Neural cell (in vitro differentiated cells): ENCODE data around the gene KCNH6. TPM values are rescaled to one million over a fixed set of nuclear protein-coding genes. Genes with fewer than 3 reads are reported as not detected.

Source experiments
- H2AFZ ChIP-seq: fragments of 200-600, 300-800 bp; sonication (generic), shearing (Covaris generic); 2 replicates; pipeline ENCODE4 v1.6.0; 2014; ENCODE audit warnings: low read depth, mild to moderate bottlenecking, antibody characterized with exemption, low read length, moderate library complexity
- H3F3A ChIP-seq: fragments of 200-600 bp; shearing (Covaris generic); 2 replicates; pipeline ENCODE4 v1.6.1; 2016; ENCODE audit warnings: mild to moderate bottlenecking, moderate library complexity, mixed read lengths, antibody characterized with exemption, low read length; ENCODE audit not compliant: insufficient read depth, poor library complexity, severe bottlenecking
- H3K27ac ChIP-seq: fragments of 200-600, 300-800 bp; sonication (generic), shearing (Covaris generic); 2 replicates; pipeline ENCODE4 v1.5.1; 2014; ENCODE audit warnings: mild to moderate bottlenecking, low read length, moderate library complexity
- H3K27me3 ChIP-seq: fragments of 300-800, 200-600 bp; sonication (generic), shearing (Covaris generic); 2 replicates; pipeline ENCODE4 v1.6.0; 2014; ENCODE audit warnings: mild to moderate bottlenecking, low read depth, low read length, moderate library complexity; ENCODE audit not compliant: insufficient read depth
- H3K36me3 ChIP-seq: fragments of 300-800, 200-600 bp; sonication (generic), shearing (Covaris generic); 2 replicates; pipeline ENCODE4 v1.5.1; 2014; ENCODE audit warnings: mild to moderate bottlenecking, antibody characterized with exemption, low read length, moderate library complexity; ENCODE audit not compliant: insufficient read depth
- H3K4me2 ChIP-seq: fragments of 300-800, 200-600 bp; sonication (generic), shearing (Covaris generic); 2 replicates; pipeline ENCODE4 v1.6.0; 2014; ENCODE audit warnings: mild to moderate bottlenecking, low read length
- H3K4me3 ChIP-seq: fragments of 300-800, 200-600 bp; sonication (generic), shearing (Covaris generic); 2 replicates; pipeline ENCODE4 v1.5.1; 2014; ENCODE audit warnings: mild to moderate bottlenecking, low read length, moderate library complexity
- H3K79me2 ChIP-seq: fragments of 200-600 bp; shearing (Covaris generic); replicated peaks from 2 replicates; pipeline ENCODE4 v1.6.0; 2014; ENCODE audit warnings: mild to moderate bottlenecking, low read length, moderate library complexity; ENCODE audit not compliant: insufficient read depth
- H3K9ac ChIP-seq: fragments of 300-800, 200-600 bp; sonication (generic), shearing (Covaris generic); 2 replicates; pipeline ENCODE4 v1.6.1; 2016; ENCODE audit warnings: mild to moderate bottlenecking, low read length, mixed read lengths
- H3K9me2 ChIP-seq: fragments of 200-600 bp; shearing (Covaris generic); 2 replicates; pipeline ENCODE4 v1.6.1; 2016; ENCODE audit warnings: mild to moderate bottlenecking, low read length, mixed read lengths; ENCODE audit not compliant: insufficient read depth
- H3K9me3 ChIP-seq: fragments of 200-600, 300-800 bp; sonication (generic), shearing (Covaris generic); 2 replicates; pipeline ENCODE4 v1.6.1; 2016; ENCODE audit warnings: mild to moderate bottlenecking, mixed run types, low read length, moderate library complexity, mixed read lengths
- H4K20me1 ChIP-seq: fragments of 200-600 bp; shearing (Covaris generic); 2 replicates; pipeline ENCODE4 v1.6.1; 2016; ENCODE audit warnings: mild to moderate bottlenecking, mixed run types; ENCODE audit not compliant: insufficient read depth
- EP300 ChIP-seq: fragments of 450-650 bp; conservative IDR thresholded peaks from 2 replicates; pipeline ENCODE4 v1.6.1; 2014; ENCODE audit warnings: antibody characterized with exemption, mild to moderate bottlenecking, moderate library complexity; ENCODE audit not compliant: poor library complexity, severe bottlenecking
- EZH2 ChIP-seq: fragments of 200-600, 300-800 bp; shearing (Covaris generic), sonication (generic); IDR thresholded peaks from 2 replicates; pipeline ENCODE4 v1.6.1; 2014; ENCODE audit warnings: antibody characterized with exemption, low read length, borderline replicate concordance, mild to moderate bottlenecking; ENCODE audit not compliant: insufficient read depth, poor library complexity, severe bottlenecking
- MXI1 ChIP-seq: fragments of 450-650 bp; conservative IDR thresholded peaks from 2 replicates; pipeline ENCODE4 v1.6.1; 2014; ENCODE audit warnings: antibody characterized with exemption, mild to moderate bottlenecking; ENCODE audit not compliant: poor library complexity, severe bottlenecking
- POLR2AphosphoS5 ChIP-seq: IDR thresholded peaks from 2 replicates; pipeline ENCODE4 v1.6.1; 2012
- RAD21 ChIP-seq: fragments of 450-650 bp; conservative IDR thresholded peaks from 2 replicates; pipeline ENCODE4 v1.6.1; 2014; ENCODE audit warnings: antibody characterized with exemption, mild to moderate bottlenecking, moderate library complexity
- REST ChIP-seq: IDR thresholded peaks from 2 replicates; pipeline ENCODE4 v1.6.1; 2012; ENCODE audit warnings: borderline replicate concordance
- SMC3 ChIP-seq: fragments of 450-650 bp; conservative IDR thresholded peaks from 2 replicates; pipeline ENCODE4 v1.6.1; 2014; ENCODE audit warnings: antibody characterized with exemption, mild to moderate bottlenecking, moderate library complexity; ENCODE audit not compliant: poor library complexity
- TAF1 ChIP-seq: IDR thresholded peaks from 2 replicates; pipeline ENCODE4 v1.6.1; 2012; ENCODE audit warnings: low read depth
- polyA plus RNA-seq: library from polyadenylated mRNA; depleted of rRNA; stranded (reverse); fragments of >200 nt; gene quantifications from 2 replicates; pipeline ENCODE4 v1.2.3, GENCODE V29; 2014
- TF ChIP-seq, protein P1 (sequence below): fragments of 450-650 bp; IDR thresholded peaks from 2 replicates; pipeline ENCODE4 v1.5.1; 2014; ENCODE audit warnings: antibody characterized with exemption, mild to moderate bottlenecking, moderate library complexity; ENCODE audit not compliant: poor library complexity, severe bottlenecking

KCNH6 gene
- polyA plus RNA-seq, 1 donor from 2014 or later: not detected

DNA sequence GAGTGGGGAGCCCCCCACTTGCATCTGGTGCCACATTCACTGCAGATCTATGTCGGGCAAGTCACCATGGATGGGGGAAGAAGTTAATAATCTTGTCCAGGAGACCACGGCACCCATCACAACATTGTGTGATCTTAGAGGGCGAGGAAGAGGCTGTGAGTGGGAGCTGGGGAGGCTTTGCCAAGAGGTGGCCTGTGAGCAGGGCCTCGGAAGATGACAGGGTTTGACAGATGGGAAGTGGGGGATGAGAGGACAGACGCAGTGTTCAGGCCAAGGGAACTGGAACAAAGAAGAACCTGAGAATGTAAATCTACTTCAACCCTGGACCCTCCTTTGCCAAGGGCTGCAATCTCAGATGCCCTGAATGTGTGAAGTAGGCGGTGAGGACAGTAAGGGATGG, 33.9 kb upstream of the KCNH6 start:
- Histone ChIP-seq H2AFZ (no peak overlapping the region), H4K20me1 (no peaks in the 10 kb centered on the region), H3K27me3 (no peaks in the 10 kb centered on the region), H3K9ac (no peak overlapping the region), H3K9me2 (no peaks in the 10 kb centered on the region), H3K4me3 (no peak overlapping the region), H3K4me2 (no peak overlapping the region), H3K9me3 (no peaks in the 10 kb centered on the region), H3K79me2 (no peaks in the 10 kb centered on the region), H3K36me3 (no peaks in the 10 kb centered on the region), H3F3A (no peaks in the 10 kb centered on the region), H3K27ac (no peak overlapping the region)
- no peak for TF ChIP-seq SMC3

- Histone ChIP-seq H3K79me2 (no peaks in the 10 kb centered on the region), H3K4me2 (no peak overlapping the region), H3F3A (no peaks in the 10 kb centered on the region), H3K9me2 (no peaks in the 10 kb centered on the region), H3K4me3 (no peak overlapping the region), H3K27me3 (no peaks in the 10 kb centered on the region), H3K27ac (no peak overlapping the region), H2AFZ (no peak overlapping the region), H3K36me3 (no peaks in the 10 kb centered on the region), H3K9ac (no peak overlapping the region), H4K20me1 (no peaks in the 10 kb centered on the region), H3K9me3 (no peaks in the 10 kb centered on the region)
- TF ChIP-seq RAD21 (no peak), TAF1 (no peak), EP300 (no peak), EZH2 (no peak), SMC3 (no peak), POLR2AphosphoS5 (no peak), MXI1 (no peak)
Observed at GRCh38 chr17:63490329-63490728, 32.8 kb upstream of the KCNH6 start.

DNA sequence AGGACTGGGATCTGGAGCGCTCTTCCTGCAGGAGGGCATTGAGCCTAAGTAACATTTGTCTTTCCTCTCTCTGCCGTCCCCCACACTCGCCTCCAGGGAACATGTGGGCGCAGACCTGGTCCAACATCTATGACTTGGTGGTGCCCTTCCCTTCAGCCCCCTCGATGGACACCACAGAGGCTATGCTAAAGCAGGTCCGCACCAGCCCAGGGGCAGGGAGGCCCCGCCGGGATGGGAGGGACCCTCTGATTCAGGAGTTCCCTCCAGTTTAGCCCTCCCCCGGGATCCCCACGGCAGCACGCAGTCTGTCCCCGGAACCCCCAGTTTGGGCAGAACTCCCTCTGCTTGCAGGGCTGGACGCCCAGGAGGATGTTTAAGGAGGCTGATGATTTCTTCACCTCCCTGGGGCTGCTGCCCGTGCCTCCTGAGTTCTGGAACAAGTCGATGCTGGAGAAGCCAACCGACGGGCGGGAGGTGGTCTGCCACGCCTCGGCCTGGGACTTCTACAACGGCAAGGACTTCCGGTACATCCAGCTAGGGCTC, 32.2 kb upstream of the KCNH6 start:
- H3K4me2 ChIP-seq: no peak overlapping the region
- H4K20me1 ChIP-seq: no peaks in the 10 kb centered on the region
- H2AFZ ChIP-seq: no peak overlapping the region
- H3K79me2 ChIP-seq: no peaks in the 10 kb centered on the region
- no peak overlapping the region for H3K9ac ChIP-seq
- H3K36me3 ChIP-seq: no peaks in the 10 kb centered on the region
- H3K9me3 ChIP-seq: no peaks in the 10 kb centered on the region
- no peak overlapping the region for H3K27ac ChIP-seq
- no peaks in the 10 kb centered on the region for H3F3A ChIP-seq
- no peak for TF ChIP-seq REST
- TF ChIP-seq SMC3: no peak
- TF ChIP-seq MXI1: no peak
- no peak for TF ChIP-seq RAD21
- TF ChIP-seq POLR2AphosphoS5: no peak
- TF ChIP-seq, protein P1, sequence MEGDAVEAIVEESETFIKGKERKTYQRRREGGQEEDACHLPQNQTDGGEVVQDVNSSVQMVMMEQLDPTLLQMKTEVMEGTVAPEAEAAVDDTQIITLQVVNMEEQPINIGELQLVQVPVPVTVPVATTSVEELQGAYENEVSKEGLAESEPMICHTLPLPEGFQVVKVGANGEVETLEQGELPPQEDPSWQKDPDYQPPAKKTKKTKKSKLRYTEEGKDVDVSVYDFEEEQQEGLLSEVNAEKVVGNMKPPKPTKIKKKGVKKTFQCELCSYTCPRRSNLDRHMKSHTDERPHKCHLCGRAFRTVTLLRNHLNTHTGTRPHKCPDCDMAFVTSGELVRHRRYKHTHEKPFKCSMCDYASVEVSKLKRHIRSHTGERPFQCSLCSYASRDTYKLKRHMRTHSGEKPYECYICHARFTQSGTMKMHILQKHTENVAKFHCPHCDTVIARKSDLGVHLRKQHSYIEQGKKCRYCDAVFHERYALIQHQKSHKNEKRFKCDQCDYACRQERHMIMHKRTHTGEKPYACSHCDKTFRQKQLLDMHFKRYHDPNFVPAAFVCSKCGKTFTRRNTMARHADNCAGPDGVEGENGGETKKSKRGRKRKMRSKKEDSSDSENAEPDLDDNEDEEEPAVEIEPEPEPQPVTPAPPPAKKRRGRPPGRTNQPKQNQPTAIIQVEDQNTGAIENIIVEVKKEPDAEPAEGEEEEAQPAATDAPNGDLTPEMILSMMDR: no peak
- TF ChIP-seq EP300: no peak
- TF ChIP-seq TAF1: no peak
- TF ChIP-seq EZH2: no peak
- H3K27me3 ChIP-seq: no peaks in the 10 kb centered on the region
- no peaks in the 10 kb centered on the region for H3K9me2 ChIP-seq
- no peak overlapping the region for H3K4me3 ChIP-seq
